Measurements from ENCODE around the gene CLDN17. TPM values are rescaled to one million over a fixed set of nuclear protein-coding genes. Genes with fewer than 3 reads are reported as not detected.

Gene CLDN17
- total RNA-seq, 1 donor from 2014 or later = not detected

Other genes starting within 250 kb of the CLDN17 start
- not detected in 2 replicates for gene GRIK1, start 226.8 kb downstream of the CLDN17 start, total RNA-seq
- gene CLDN8, start 49.3 kb upstream of the CLDN17 start, total RNA-seq = not detected in 2 replicates
- not detected in 2 replicates for gene KRTAP24-1, start 116.1 kb upstream of the CLDN17 start, total RNA-seq
- gene KRTAP25-1, start 122.7 kb upstream of the CLDN17 start, total RNA-seq = not detected in 2 replicates
- not detected in 2 replicates for gene KRTAP26-1, start 153.5 kb upstream of the CLDN17 start, total RNA-seq
- not detected in 2 replicates for gene KRTAP27-1, start 170.9 kb upstream of the CLDN17 start, total RNA-seq
- gene KRTAP23-1, start 181.8 kb upstream of the CLDN17 start, total RNA-seq = not detected in 2 replicates
- gene KRTAP13-2, start 205.5 kb upstream of the CLDN17 start, total RNA-seq = not detected in 2 replicates
- not detected in 2 replicates for gene KRTAP13-1, start 229.2 kb upstream of the CLDN17 start, total RNA-seq

Measured in activated T-helper 1 cell treated with anti-CD3 and anti-CD28 coated beads, Interleukin-12 subunit alpha, Interleukin-12 subunit beta, Interleukin-2, Interleukin-4 antibody, amounts not matched to agents 30 ng/mL and 10 ng/mL and 1 ng/mL, durations not matched to agents 14 hours and 24 hours and 36 hours (primary cell).